OCI-LY3 (cell line): ENCODE measurements around the gene COMMD3.

Source experiments
- CTCF ChIP-seq: fragments of 200-600, 300-600 bp; sonication (generic); IDR thresholded peaks from 2 replicates; pipeline ENCODE4 v1.5.1; 2014; ENCODE audit warnings: antibody characterized with exemption, low read length, low read depth
- EZH2phosphoT487 ChIP-seq: fragments of 200-600 bp; shearing (Covaris generic); IDR thresholded peaks from 2 replicates; pipeline ENCODE4 v1.6.1; 2018; ENCODE audit warnings: antibody characterized with exemption, mixed run types, low read depth

DNA sequence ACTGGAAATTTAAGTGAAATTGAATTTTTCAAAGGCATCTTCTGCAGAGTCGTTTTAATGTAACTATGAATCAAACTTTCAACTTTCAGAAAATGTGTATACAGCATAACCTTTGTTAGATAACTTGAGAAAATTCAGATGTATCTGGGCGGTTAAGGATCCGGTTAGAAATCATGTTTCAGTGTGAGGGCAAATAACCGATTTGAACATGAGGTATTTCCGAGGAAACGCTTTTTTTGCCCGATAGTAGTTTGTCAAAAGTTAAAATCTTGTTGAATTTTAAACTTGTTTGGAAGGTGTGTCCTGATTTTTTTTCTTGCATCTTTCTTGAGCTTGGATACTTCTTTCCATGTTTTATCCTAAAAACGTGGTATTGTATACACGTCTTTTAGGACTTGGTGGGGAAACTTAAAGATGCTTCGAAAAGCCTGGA, 3.4 kb downstream of the COMMD3 start:
- TF ChIP-seq CTCF (no peak), EZH2phosphoT487 (no peak)
